Transverse colon (tissue), 3 donors: Measurements from ENCODE around the gene TMCC3.

ENCODE experiments used
- CTCF ChIP-seq, 5 experiments: fragments of 200-600 bp in 3 of 5; fragments of 450-650 bp in 2 of 5; sonication (generic) in 3 of 5; IDR thresholded peaks; 1 replicate in 2 of 5; 2 replicates in 3 of 5; pipeline ENCODE4 v1.5.1; 2016 to 2017; ENCODE audit warnings: antibody characterized with exemption in 5 of 5, inconsistent platforms in 3 of 5, mild to moderate bottlenecking in 2 of 5, moderate library complexity in 1 of 5
- POLR2A ChIP-seq: fragments of 450-650 bp; IDR thresholded peaks from one replicate; pipeline ENCODE4 v1.6.1; 2016; ENCODE audit warnings: antibody characterized with exemption, mild to moderate bottlenecking, moderate library complexity

GRCh38 chr12:94678379-94678778 lies 28.0 kb upstream of the TMCC3 start:
- TF ChIP-seq POLR2A, result no peak
- TF ChIP-seq CTCF (IDR thresholded peaks at IDR 0.05), result no peak
